OCI-LY3 (cell line): ENCODE data around the gene CA4.

Experiments
- CTCF ChIP-seq: fragments of 200-600, 300-600 bp; sonication (generic); IDR thresholded peaks from 2 replicates; pipeline ENCODE4 v1.5.1; 2014; ENCODE audit warnings: antibody characterized with exemption, low read length, low read depth
- EZH2phosphoT487 ChIP-seq: fragments of 200-600 bp; shearing (Covaris generic); IDR thresholded peaks from 2 replicates; pipeline ENCODE4 v1.6.1; 2018; ENCODE audit warnings: antibody characterized with exemption, mixed run types, low read depth

- no peak for TF ChIP-seq CTCF
- no peak for TF ChIP-seq EZH2phosphoT487
Measured at GRCh38 chr17:60156746-60157145, 7.0 kb downstream of the CA4 start.
